Neural progenitor cell (in vitro differentiated cells): ENCODE measurements around the gene VPS37D. TPM values are rescaled to one million over a fixed set of nuclear protein-coding genes. Genes with fewer than 3 reads are reported as not detected.
"Not testable (repeated sequence)": the region's sequence is repeated elsewhere in the genome, so short reads cannot be mapped to it uniquely, and the experiment has no call there.

ENCODE experiments used
- DNase-seq: peaks from one replicate; pipeline ENCODE4 v3.0.0-alpha.2; 2016; ENCODE audit warnings: low spot score
- H2AFZ ChIP-seq: fragments of 200-600 bp; sonication (generic); replicated peaks from 2 replicates; pipeline ENCODE4 v1.6.1; 2016; ENCODE audit warnings: antibody characterized with exemption
- H3F3A ChIP-seq: fragments of 200-600 bp; sonication (generic); 2 replicates; pipeline ENCODE4 v1.6.1; 2016; ENCODE audit warnings: antibody characterized with exemption, low read depth
- H3K27ac ChIP-seq: fragments of 200-600 bp; sonication (generic); 2 replicates; pipeline ENCODE4 v1.5.1; 2016; ENCODE audit warnings: mild to moderate bottlenecking
- H3K27me3 ChIP-seq: fragments of 200-600 bp; sonication (generic); 2 replicates; pipeline ENCODE4 v1.6.1; 2016; ENCODE audit warnings: mild to moderate bottlenecking, moderate library complexity
- H3K36me3 ChIP-seq: fragments of 200-600 bp; sonication (generic); 2 replicates; pipeline ENCODE4 v1.5.1; 2016
- H3K4me1 ChIP-seq: fragments of 200-600 bp; sonication (generic); 2 replicates; pipeline ENCODE4 v1.6.1; 2016; ENCODE audit warnings: mixed run types
- H3K4me2 ChIP-seq: fragments of 200-600 bp; sonication (generic); 2 replicates; pipeline ENCODE4 v1.6.1; 2016
- H3K4me3 ChIP-seq: fragments of 200-600 bp; sonication (generic); 2 replicates; pipeline ENCODE4 v1.5.1; 2016
- H3K79me2 ChIP-seq: fragments of 200-600 bp; sonication (generic); 2 replicates; pipeline ENCODE4 v1.6.1; 2016; ENCODE audit warnings: low read depth
- H3K9ac ChIP-seq: fragments of 200-600 bp; sonication (generic); 2 replicates; pipeline ENCODE4 v1.6.1; 2016
- H3K9me3 ChIP-seq: fragments of 200-600 bp; sonication (generic); 2 replicates; pipeline ENCODE4 v1.5.1; 2016; ENCODE audit warnings: low read depth
- H4K20me1 ChIP-seq: fragments of 200-600 bp; sonication (generic); 2 replicates; pipeline ENCODE4 v1.6.1; 2016; ENCODE audit warnings: low read depth
- H3K27ac Mint-ChIP-seq: 3 replicates; pipeline ENCODE4 v1.8.0; 2021; ENCODE audit warnings: mixed read lengths
- H3K27me3 Mint-ChIP-seq: 2 replicates; pipeline ENCODE4 v1.8.0; 2022; ENCODE audit warnings: low read depth, mild to moderate bottlenecking, inconsistent platforms, moderate library complexity, mixed read lengths; ENCODE audit not compliant: insufficient read depth
- H3K36me3 Mint-ChIP-seq: 3 replicates; pipeline ENCODE4 v1.8.0; 2021; ENCODE audit warnings: mixed read lengths
- H3K4me1 Mint-ChIP-seq: 3 replicates; pipeline ENCODE4 v1.8.0; 2021; ENCODE audit warnings: mixed read lengths
- H3K4me3 Mint-ChIP-seq: 3 replicates; pipeline ENCODE4 v1.8.0; 2021; ENCODE audit warnings: mild to moderate bottlenecking, moderate library complexity, mixed read lengths
- H3K9me3 Mint-ChIP-seq: 3 replicates; pipeline ENCODE4 v1.8.0; 2020; ENCODE audit warnings: mixed read lengths
- CTCF ChIP-seq: fragments of 200-600 bp; sonication (generic); IDR thresholded peaks from 2 replicates; pipeline ENCODE4 v1.5.1; 2017; ENCODE audit warnings: antibody characterized with exemption, mild to moderate bottlenecking
- EZH2 ChIP-seq: fragments of 200-600 bp; sonication (generic); IDR thresholded peaks from 2 replicates; pipeline ENCODE4 v1.6.1; 2017; ENCODE audit warnings: antibody characterized with exemption, mild to moderate bottlenecking, moderate library complexity
- EZH2phosphoT487 ChIP-seq: fragments of 200-600 bp; sonication (generic); IDR thresholded peaks from 2 replicates; pipeline ENCODE4 v1.6.1; 2017; ENCODE audit warnings: antibody characterized with exemption
- total RNA-seq: library from RNA; depleted of rRNA; stranded (reverse); fragments of >200 nt; gene quantifications from 2 replicates; pipeline ENCODE4 v1.2.3, GENCODE V29; 2015; ENCODE audit warnings: low replicate concordance

VPS37D gene
- total RNA-seq, 1 donor from 2014 or later: 7.0 TPM

- Histone ChIP-seq H4K20me1 (peaks cover 30% of the 10 kb centered on the region), H3K4me2 (peak overlapping the region; percentile 89), H3K9ac (no peak overlapping the region), H3K4me3 (peak overlapping the region; percentile 79), H3K27ac (no peak overlapping the region), H2AFZ (no peak overlapping the region), H3K9me3 (no peaks in the 10 kb centered on the region), H3K36me3 (no peaks in the 10 kb centered on the region), H3F3A (no peaks in the 10 kb centered on the region), H3K79me2 (peaks cover 10% of the 10 kb centered on the region), H3K4me1 (no peaks in the 10 kb centered on the region), H3K27me3 (peaks cover 33% of the 10 kb centered on the region)
- peaks cover 14% of the 10 kb centered on the region for H3K27me3 Mint-ChIP-seq
- no peak for TF ChIP-seq CTCF
- TF ChIP-seq EZH2phosphoT487: no peak
- TF ChIP-seq EZH2: no peak
- H3K9me3 Mint-ChIP-seq: no peaks in the 10 kb centered on the region
- peaks cover 14% of the 10 kb centered on the region for H3K4me1 Mint-ChIP-seq
- no peak overlapping the region for H3K27ac Mint-ChIP-seq
- no peaks in the 10 kb centered on the region for H3K36me3 Mint-ChIP-seq
- peak overlapping the region; percentile 80 for H3K4me3 Mint-ChIP-seq
- no peak for DNase-seq
These were observed 50.8 kb downstream of the VPS37D start for GRCh38 chr7:73718438-73718881.

DNA sequence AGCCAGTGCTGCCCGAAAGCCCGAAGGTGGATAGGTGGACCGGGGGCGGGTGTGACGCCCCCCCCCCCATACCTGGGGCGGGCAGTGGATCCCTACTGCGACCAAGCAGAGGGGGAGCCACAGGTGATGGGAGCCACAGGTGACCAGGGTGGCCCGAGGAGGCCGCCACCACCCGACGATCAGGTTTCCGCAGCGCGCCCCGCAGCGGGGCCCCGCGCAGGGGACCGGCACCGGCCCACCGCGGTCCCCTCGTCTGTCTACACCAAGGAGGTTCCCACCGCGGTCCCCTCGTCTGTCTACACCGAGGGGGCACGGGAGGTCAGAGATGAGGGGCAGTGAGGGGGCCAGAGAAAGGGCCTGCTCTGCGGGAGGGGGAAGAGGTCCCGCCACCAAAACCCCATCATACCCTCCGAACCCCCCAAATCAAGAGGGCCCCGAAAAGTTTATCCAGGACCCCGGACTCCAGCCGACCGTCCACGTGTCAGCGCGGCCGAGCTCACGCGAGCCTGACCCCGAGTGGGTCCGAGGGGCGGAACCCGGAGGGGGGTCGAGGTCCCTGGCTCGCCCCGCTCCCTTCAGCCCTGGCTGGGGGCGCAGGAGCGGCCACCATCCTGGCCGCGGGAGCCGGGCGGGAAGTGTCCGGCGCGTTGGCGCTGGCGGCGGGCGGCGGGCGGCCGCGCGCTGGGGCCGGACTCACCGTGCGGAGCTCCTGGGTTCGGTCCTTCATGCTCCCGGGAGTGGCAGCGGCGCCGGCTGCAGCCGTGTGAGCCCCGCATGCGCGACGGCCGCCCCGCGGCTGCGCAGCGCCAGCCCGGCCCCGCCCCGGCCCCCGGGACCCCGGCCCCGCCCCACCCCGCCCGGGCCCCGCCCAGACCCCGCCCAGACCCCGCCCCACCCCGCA, 51.5 kb downstream of the VPS37D start, which contains the start of gene STX1A:
Gene STX1A, minus strand, starts transcription at position 765 of the 901 bp plus-strand sequence. Its CDS starts 38 bp downstream, at position 727.
- peaks cover 14% of the 10 kb centered on the region for H3K27me3 Mint-ChIP-seq

DNA sequence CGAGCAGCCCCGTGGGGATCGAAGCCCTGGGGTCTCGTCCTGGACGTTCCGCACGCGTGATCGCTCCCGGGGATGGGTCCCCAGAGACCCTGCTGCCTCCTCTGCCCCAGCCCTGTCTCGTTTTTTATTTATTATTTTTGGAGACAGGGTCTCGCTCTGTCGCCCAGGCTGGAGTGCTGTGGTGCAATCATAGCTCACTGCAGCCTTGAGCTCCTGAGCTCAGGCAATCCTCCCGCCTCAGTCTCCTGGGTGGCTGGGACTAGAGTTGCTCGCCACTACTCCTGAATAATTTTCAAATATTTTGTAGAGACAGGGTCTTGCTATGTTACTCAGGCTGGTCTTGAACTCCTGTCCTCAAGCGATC, 52.2 kb downstream of the VPS37D start:
- Histone ChIP-seq H3K4me2 (peak overlapping the region; percentile 73), H3K79me2 (peaks cover 10% of the 10 kb centered on the region), H4K20me1 (peaks cover 30% of the 10 kb centered on the region), H3K4me1 (no peaks in the 10 kb centered on the region), H3F3A (no peaks in the 10 kb centered on the region), H3K4me3 (peak overlapping the region; percentile 42), H3K9me3 (no peaks in the 10 kb centered on the region), H3K27me3 (peaks cover 33% of the 10 kb centered on the region), H3K9ac (no peak overlapping the region), H3K27ac (no peak overlapping the region), H3K36me3 (no peaks in the 10 kb centered on the region), H2AFZ (no peak overlapping the region)
- Mint-ChIP-seq H3K4me3 (peak overlapping the region; percentile 82), H3K36me3 (no peaks in the 10 kb centered on the region), H3K27me3 (peaks cover 15% of the 10 kb centered on the region), H3K9me3 (no peaks in the 10 kb centered on the region), H3K27ac (no peak overlapping the region), H3K4me1 (peaks cover 14% of the 10 kb centered on the region)
- TF ChIP-seq EZH2phosphoT487 (no peak), EZH2 (no peak), CTCF (no peak)
- no peak for DNase-seq

More for the DNA sequence above, 51.5 kb downstream of the VPS37D start, which contains the start of gene STX1A:
- Histone ChIP-seq H3K9ac (peak within 1 kb of the TSS; percentile 10), H2AFZ (peak within 1 kb of the TSS; percentile 81), H3K4me3 (peak within 1 kb of the TSS; percentile 79), H3K27ac (no peak within 1 kb of the TSS), H3K9me3 (no peaks in the 10 kb centered on the region), H3K79me2 (peaks cover 10% of the 10 kb centered on the region), H3K4me1 (no peaks in the 10 kb centered on the region), H3K4me2 (peak within 1 kb of the TSS; percentile 89), H3K36me3 (no peaks in the 10 kb centered on the region), H3K27me3 (peaks cover 33% of the 10 kb centered on the region), H3F3A (no peaks in the 10 kb centered on the region), H4K20me1 (peaks cover 30% of the 10 kb centered on the region)
- Mint-ChIP-seq H3K4me3 (peak within 1 kb of the TSS; percentile 82), H3K27ac (no peak within 1 kb of the TSS), H3K9me3 (no peaks in the 10 kb centered on the region), H3K36me3 (no peaks in the 10 kb centered on the region), H3K4me1 (peaks cover 14% of the 10 kb centered on the region)
- DNase-seq: peak; percentile 92
- TF ChIP-seq EZH2phosphoT487 (no peak), EZH2 (peak; percentile 35)

GRCh38 chr7:73720443-73720842, 52.8 kb downstream of the VPS37D start:
- peaks cover 14% of the 10 kb centered on the region for H3K4me1 Mint-ChIP-seq
- not testable (repeated sequence) for H3K9me3 Mint-ChIP-seq
- peaks cover 17% of the 10 kb centered on the region for H3K27me3 Mint-ChIP-seq

More at GRCh38 chr7:73720443-73720842, 52.8 kb downstream of the VPS37D start:
- not testable (repeated sequence) for H3K27ac ChIP-seq, H3K4me3 ChIP-seq, H2AFZ ChIP-seq, DNase-seq, H3K36me3 ChIP-seq, H3F3A ChIP-seq, H3K9ac ChIP-seq, H3K79me2 ChIP-seq, H3K36me3 Mint-ChIP-seq, H3K4me2 ChIP-seq, H3K4me1 ChIP-seq, H3K9me3 ChIP-seq, H3K27ac Mint-ChIP-seq
- Histone ChIP-seq H4K20me1 (peaks cover 30% of the 10 kb centered on the region), H3K27me3 (peaks cover 33% of the 10 kb centered on the region)
- H3K4me3 Mint-ChIP-seq: peak overlapping the region; percentile 82
